Activated CD4-positive, alpha-beta T cell treated with anti-CD3 and anti-CD28 coated beads for 4 hours (primary cell): ENCODE data around the gene TUBGCP6.

Experiments
- DNase-seq, 2 donors: peaks; one replicate each; pipeline ENCODE4 v3.0.0-alpha.2; 2020

Gene TUBGCP6

GRCh38 chr22:50167689-50168489 is 76.9 kb downstream of the TUBGCP6 start:
- DNase-seq: no peak
